ENCODE results near the gene ZNF292. TPM values are rescaled to one million over a fixed set of nuclear protein-coding genes. Genes with fewer than 3 reads are reported as not detected.

The ZNF292 gene
- total and polyA plus RNA-seq, 2 donors (not counting 3 experiments of a cell fraction or from before 2014, with no cell fraction given), result 3.5 to 24.9 TPM

- CTCF ChIA-PET, result interaction anchor here (1.3 to 1.5 kb wide), 2 partner anchors 13 to 213 kb away, joined by 3 read pairs; no protein-coding TSS in a partner anchor
- Histone ChIP-seq H3K79me2 (ENCODE audit: control insufficient read depth, insufficient read depth, low read length) (no peaks in the 10 kb centered on the region), H3K36me3 (ENCODE audit: control insufficient read depth in 2 of 2, extremely low read depth in 1 of 2, insufficient read depth in 2 of 2, low read length in 2 of 2) (no peaks in the 10 kb centered on the region), H3K27ac (ENCODE audit: insufficient read depth, low read depth, low read length) (no peak overlapping the region), H3K4me1 (ENCODE audit: control insufficient read depth, extremely low read depth, insufficient read depth, low read length) (no peaks in the 10 kb centered on the region), H4K20me1 (replicated peaks; ENCODE audit: control insufficient read depth, extremely low read depth, insufficient read depth, low read length) (no peaks in the 10 kb centered on the region), H3K9ac (replicated peaks; ENCODE audit: extremely low read depth, insufficient read depth, low read length) (no peak overlapping the region), H3K4me2 (ENCODE audit: insufficient read depth, low read length) (no peak overlapping the region), H3K9me3 (replicated peaks; ENCODE audit: control insufficient read depth, insufficient read depth, low read length) (no peaks in the 10 kb centered on the region), H2AFZ (ENCODE audit: low read depth, low read length) (no peak overlapping the region), H3K9me1 (replicated peaks; ENCODE audit: control insufficient read depth, extremely low read depth, insufficient read depth, low read length) (no peaks in the 10 kb centered on the region), H3K4me3 (replicated peaks in 1 of 3; ENCODE audit: insufficient read depth in 1 of 3, low read depth in 1 of 3, low read length in 3 of 3) (no peak overlapping the region), H3K27me3 (ENCODE audit: control insufficient read depth in 2 of 2, insufficient read depth in 2 of 2, low read length in 2 of 2) (peaks cover 8 to 9% of the 10 kb centered on the region in 2 experiments)
- FAIRE-seq (no peak), DNase-seq (ENCODE audit: low read depth, low spot score) (no peak)
- intact Hi-C loops (cut with micrococcal nuclease), result no loop called here
- TF ChIP-seq POLR2AphosphoS5 (IDR thresholded peaks at IDR 0.05; ENCODE audit: insufficient read depth, low read depth, low read length), result no peak
- TF ChIP-seq CTCF (IDR thresholded peaks at IDR 0.05; ENCODE audit: extremely low read depth in 1 of 2, insufficient read depth in 1 of 2, low read depth in 1 of 2, low read length in 2 of 2), result no peak
- TF ChIP-seq GATA2 (IDR thresholded peaks at IDR 0.05; ENCODE audit: insufficient read depth, insufficient read length, low read depth, low read length), result no peak
- TF ChIP-seq POLR2A (IDR thresholded peaks at IDR 0.05; ENCODE audit: low read depth, low read length), result no peak
- no peak for TF ChIP-seq MYC (IDR thresholded peaks at IDR 0.05; ENCODE audit: low read depth, low read length)
- no peak for TF ChIP-seq EZH2 (IDR thresholded peaks at IDR 0.05; ENCODE audit: borderline replicate concordance, low read depth, low read length, severe bottlenecking)
- no peak for TF ChIP-seq JUN (IDR thresholded peaks at IDR 0.05; ENCODE audit: borderline replicate concordance, insufficient read depth, insufficient read length, low read depth)
- TF ChIP-seq, protein P1, sequence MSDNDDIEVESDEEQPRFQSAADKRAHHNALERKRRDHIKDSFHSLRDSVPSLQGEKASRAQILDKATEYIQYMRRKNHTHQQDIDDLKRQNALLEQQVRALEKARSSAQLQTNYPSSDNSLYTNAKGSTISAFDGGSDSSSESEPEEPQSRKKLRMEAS (IDR thresholded peaks at IDR 0.05; ENCODE audit: insufficient read depth, insufficient read length), result no peak
- no peak for TF ChIP-seq FOS (IDR thresholded peaks at IDR 0.05; ENCODE audit: borderline replicate concordance, insufficient read depth, low read length)
- dilution Hi-C loops (cut with MboI; ENCODE audit: extremely low pct_ligation_motif_present, low sequenced_read_pairs), result no loop called here
- POLR2A ChIA-PET, result no interaction called here
- no TSS peak for BruUV-seq (replicated peaks)
Observed at GRCh38 chr6:87291883-87292282, 136.5 kb downstream of the ZNF292 start.
